CD14-positive monocyte (primary cell): ENCODE data around the gene FNDC10. TPM values are rescaled to one million over a fixed set of nuclear protein-coding genes. Genes with fewer than 3 reads are reported as not detected.
A peak's percentile ranks its signal among the peaks of the same experiment; 100 is the strongest.

ENCODE experiments used
- DNase-seq, 3 donors: peaks; one replicate each; pipeline ENCODE4 v3.0.0-alpha.2; 2011 to 2022
- H2AFZ ChIP-seq: 2 replicates; pipeline ENCODE4 v1.6.0; 2012; ENCODE audit warnings: mild to moderate bottlenecking, low read depth, low read length, inconsistent platforms; ENCODE audit not compliant: insufficient read depth, poor library complexity, severe bottlenecking
- H3K27ac ChIP-seq, 2 donors: 1 replicate in 1 of 2; 2 replicates in 1 of 2; pipeline ENCODE4 v1.5.1; 2012 to 2013; ENCODE audit warnings: low read length in 2 of 2, control low read depth in 1 of 2, inconsistent platforms in 1 of 2, low read depth in 1 of 2, mild to moderate bottlenecking in 1 of 2
- H3K27me3 ChIP-seq, 2 donors: one replicate each; pipeline versions ENCODE4 v1.6.0 to v1.6.1; 2011 to 2013; ENCODE audit warnings: low read length in 2 of 2; ENCODE audit not compliant: control insufficient read depth in 2 of 2, insufficient read depth in 2 of 2
- H3K36me3 ChIP-seq, 2 donors: replicated peaks in 1 of 2; 1 replicate in 1 of 2; 2 replicates in 1 of 2; pipeline versions ENCODE4 v1.5.1 to v1.6.1; 2012 to 2013; ENCODE audit warnings: low read length in 2 of 2, control low read depth in 1 of 2, inconsistent platforms in 1 of 2, mild to moderate bottlenecking in 1 of 2; ENCODE audit not compliant: insufficient read depth in 2 of 2, control insufficient read depth in 1 of 2
- H3K4me1 ChIP-seq, 2 donors: 1 replicate in 1 of 2; 2 replicates in 1 of 2; pipeline versions ENCODE4 v1.5.1 to v1.6.1; 2012 to 2013; ENCODE audit warnings: low read length in 2 of 2, control low read depth in 1 of 2, inconsistent platforms in 1 of 2, mild to moderate bottlenecking in 1 of 2, moderate library complexity in 1 of 2; ENCODE audit not compliant: insufficient read depth in 2 of 2, control insufficient read depth in 1 of 2
- H3K4me2 ChIP-seq: replicated peaks from 2 replicates; pipeline ENCODE3; 2012; ENCODE audit warnings: low read length, moderate library complexity, mild to moderate bottlenecking; ENCODE audit not compliant: poor library complexity, severe bottlenecking; ENCODE audit errors: extremely low read depth
- H3K4me3 ChIP-seq, 3 experiments: fragments of 200-600 bp in 1 of 3; sonication (generic) in 1 of 3; replicated peaks in 1 of 3; 1 replicate in 2 of 3; 2 replicates in 1 of 3; pipeline ENCODE4 v1.5.1; 2011 to 2013; ENCODE audit warnings: low read length in 3 of 3, mild to moderate bottlenecking in 3 of 3, control low read depth in 2 of 3, low read depth in 2 of 3, inconsistent platforms in 1 of 3, moderate library complexity in 1 of 3
- H3K79me2 ChIP-seq: 2 replicates; pipeline ENCODE4 v1.6.0; 2012; ENCODE audit warnings: mild to moderate bottlenecking, control low read depth, inconsistent platforms, low read length, moderate library complexity; ENCODE audit not compliant: insufficient read depth
- H3K9ac ChIP-seq: 2 replicates; pipeline ENCODE4 v1.6.0; 2017; ENCODE audit warnings: low read length, mild to moderate bottlenecking; ENCODE audit not compliant: insufficient read depth, poor library complexity, severe bottlenecking
- H3K9me3 ChIP-seq, 2 donors: replicated peaks in 1 of 2; 1 replicate in 1 of 2; 2 replicates in 1 of 2; pipeline versions ENCODE4 v1.5.1 to v1.6.1; 2012 to 2013; ENCODE audit warnings: low read length in 2 of 2, control low read depth in 1 of 2; ENCODE audit not compliant: control insufficient read depth in 1 of 2, insufficient read depth in 1 of 2
- H4K20me1 ChIP-seq: 2 replicates; pipeline ENCODE4 v1.6.0; 2012; ENCODE audit warnings: mild to moderate bottlenecking, low read length, control low read depth, moderate library complexity; ENCODE audit not compliant: insufficient read depth
- H3K27ac Mint-ChIP-seq, 7 donors: one replicate each; pipeline ENCODE4 v1.8.0; 2020; ENCODE audit warnings: mild to moderate bottlenecking in 7 of 7, mixed read lengths in 7 of 7, moderate library complexity in 6 of 7, inconsistent platforms in 2 of 7
- H3K27me3 Mint-ChIP-seq, 3 donors: one replicate each; pipeline ENCODE4 v1.8.0; 2021 to 2022; ENCODE audit warnings: low read depth in 3 of 3, mild to moderate bottlenecking in 3 of 3, mixed read lengths in 3 of 3, moderate library complexity in 3 of 3, inconsistent platforms in 1 of 3
- H3K36me3 Mint-ChIP-seq, 2 donors: one replicate each; pipeline ENCODE4 v1.8.0; 2020; ENCODE audit warnings: mixed read lengths in 2 of 2, inconsistent platforms in 1 of 2, mild to moderate bottlenecking in 1 of 2
- H3K4me1 Mint-ChIP-seq: one replicate; pipeline ENCODE4 v1.8.0; 2020; ENCODE audit warnings: mild to moderate bottlenecking, mixed read lengths
- H3K4me3 Mint-ChIP-seq, 2 donors: one replicate each; pipeline ENCODE4 v1.8.0; 2020; ENCODE audit warnings: mild to moderate bottlenecking in 2 of 2, mixed read lengths in 2 of 2, moderate library complexity in 1 of 2
- H3K9me3 Mint-ChIP-seq, 7 donors: one replicate each; pipeline ENCODE4 v1.8.0; 2020 to 2022; ENCODE audit warnings: mixed read lengths in 7 of 7, mild to moderate bottlenecking in 6 of 7, moderate library complexity in 6 of 7, inconsistent platforms in 2 of 7
- WGBS: methylation state at CpG from one replicate; pipeline ENCODE4 v1.1.5; 2013; ENCODE audit warnings: missing lambda C conversion rate; ENCODE audit not compliant: insufficient coverage; 5-methylcytosine and 5-hydroxymethylcytosine counted together
- intact Hi-C, 2 donors: fragments of 100-400 bp; cut with micrococcal nuclease; formaldehyde crosslinking; loops; one replicate each; pipeline versions ENCODE4 v1.15.0 to v1.15.1; 2023
- polyA plus RNA-seq, 3 donors: library from polyadenylated mRNA; depleted of rRNA in 1 of 3; unstranded in 2 of 3; stranded (reverse) in 1 of 3; fragments of 300-500 nt in 2 of 3; fragments of >200 nt in 1 of 3; fragmentation: Illumina TruSeq in 2 of 3; gene quantifications; 1 replicate in 2 of 3; 2 replicates in 1 of 3; pipeline ENCODE4 v1.2.3, GENCODE V29; 2012 to 2021
- TF ChIP-seq, protein P1 (sequence below): fragments of 200-600 bp; IDR thresholded peaks from one replicate; pipeline ENCODE4 v1.8.0; 2022; ENCODE audit warnings: antibody characterized with exemption, mild to moderate bottlenecking

The FNDC10 gene
- polyA plus RNA-seq, 3 donors, result 0.46 to 3.4 (median 1.5) TPM

DNA sequence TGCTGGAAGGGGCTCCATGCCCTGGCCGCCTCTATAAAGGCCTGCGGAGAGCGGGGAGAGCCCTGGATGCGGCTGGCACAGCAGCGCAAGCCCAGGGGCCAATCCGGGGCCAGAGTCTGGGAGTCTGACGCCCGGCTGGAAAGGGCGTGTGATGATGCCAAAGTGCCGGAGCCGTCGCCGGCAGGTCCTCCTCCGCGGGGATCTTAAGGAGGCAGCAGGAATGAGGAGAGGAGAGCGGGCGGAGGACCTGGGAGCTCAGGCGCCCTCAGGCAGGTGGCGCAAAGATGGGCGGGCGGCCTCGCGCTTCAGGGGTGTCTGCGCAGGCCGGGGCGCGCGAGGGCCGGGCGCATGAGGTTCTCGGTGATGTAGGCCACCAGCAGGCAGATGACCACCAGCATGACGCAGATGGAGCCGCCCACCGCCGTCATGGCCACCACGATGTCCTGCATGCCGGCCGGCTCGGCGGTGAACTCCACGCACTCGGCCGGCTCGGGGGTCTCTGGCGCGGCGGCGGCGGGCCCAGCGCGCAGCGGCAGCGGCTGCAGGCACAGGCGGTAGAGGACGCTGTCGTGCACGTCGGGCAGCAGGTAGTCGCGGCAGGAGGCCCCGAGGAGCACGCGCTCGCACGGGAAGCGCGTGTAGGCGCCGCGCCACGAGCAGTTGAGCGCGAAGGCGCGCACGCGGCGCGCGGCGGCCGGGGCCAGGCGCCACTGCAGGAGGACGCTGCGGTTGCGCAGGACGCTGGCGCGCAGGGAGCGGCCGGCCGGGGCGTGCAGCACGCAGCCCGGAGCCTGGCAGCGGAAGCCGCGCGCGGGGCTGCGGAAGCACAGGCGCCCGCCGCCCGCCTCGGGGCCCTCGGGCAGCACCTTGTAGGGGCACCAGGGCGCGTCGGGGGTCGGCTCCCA is 653 bp downstream of the FNDC10 start:
- Histone ChIP-seq H3K79me2 (no peaks in the 10 kb centered on the region), H3K27me3 (peaks cover 0 to 26% of the 10 kb centered on the region in 2 donors), H3K36me3 (no peaks in the 10 kb centered on the region), H3K9me3 (no peaks in the 10 kb centered on the region), H3K4me2 (peak overlapping the region; percentile 86), H3K27ac (no peak overlapping the region), H4K20me1 (no peaks in the 10 kb centered on the region), H2AFZ (peak overlapping the region; percentile 61), H3K4me1 (peaks cover 34 to 55% of the 10 kb centered on the region in 2 donors), H3K4me3 (peak overlapping the region in 1 of 3 experiments; percentile 65), H3K9ac (peak overlapping the region; percentile 36)
- 16% methylated on average over 110 of the region's 111 CpGs for WGBS
- Mint-ChIP-seq H3K4me1 (peaks cover 34% of the 10 kb centered on the region), H3K27ac (peak overlapping the region in 1 of 7 donors; percentile 72), H3K27me3 (peaks cover 7 to 17% (median 11%) of the 10 kb centered on the region in 3 donors), H3K36me3 (no peaks in the 10 kb centered on the region), H3K9me3 (peaks cover 0 to 2% (median 0%) of the 10 kb centered on the region in 7 donors), H3K4me3 (peak overlapping the region; percentile 71 to 82)
- TF ChIP-seq, protein P1, sequence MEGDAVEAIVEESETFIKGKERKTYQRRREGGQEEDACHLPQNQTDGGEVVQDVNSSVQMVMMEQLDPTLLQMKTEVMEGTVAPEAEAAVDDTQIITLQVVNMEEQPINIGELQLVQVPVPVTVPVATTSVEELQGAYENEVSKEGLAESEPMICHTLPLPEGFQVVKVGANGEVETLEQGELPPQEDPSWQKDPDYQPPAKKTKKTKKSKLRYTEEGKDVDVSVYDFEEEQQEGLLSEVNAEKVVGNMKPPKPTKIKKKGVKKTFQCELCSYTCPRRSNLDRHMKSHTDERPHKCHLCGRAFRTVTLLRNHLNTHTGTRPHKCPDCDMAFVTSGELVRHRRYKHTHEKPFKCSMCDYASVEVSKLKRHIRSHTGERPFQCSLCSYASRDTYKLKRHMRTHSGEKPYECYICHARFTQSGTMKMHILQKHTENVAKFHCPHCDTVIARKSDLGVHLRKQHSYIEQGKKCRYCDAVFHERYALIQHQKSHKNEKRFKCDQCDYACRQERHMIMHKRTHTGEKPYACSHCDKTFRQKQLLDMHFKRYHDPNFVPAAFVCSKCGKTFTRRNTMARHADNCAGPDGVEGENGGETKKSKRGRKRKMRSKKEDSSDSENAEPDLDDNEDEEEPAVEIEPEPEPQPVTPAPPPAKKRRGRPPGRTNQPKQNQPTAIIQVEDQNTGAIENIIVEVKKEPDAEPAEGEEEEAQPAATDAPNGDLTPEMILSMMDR, result peak; percentile 25
- intact Hi-C loops, result no loop called here
- DNase-seq, result peak; percentile 29 to 57 (median 51)

GRCh38 chr1:1598720-1599029 is 1.3 kb downstream of the FNDC10 start:
- TF ChIP-seq, protein P1, result no peak
- no peak overlapping the region for H3K4me3 ChIP-seq
- no peaks in the 10 kb centered on the region for H4K20me1 ChIP-seq
- no peak overlapping the region for H3K27ac ChIP-seq
- H2AFZ ChIP-seq, result no peak overlapping the region
- peak overlapping the region; percentile 71 to 82 for H3K4me3 Mint-ChIP-seq
- no peaks in the 10 kb centered on the region for H3K36me3 ChIP-seq
- H3K4me1 Mint-ChIP-seq, result peaks cover 34% of the 10 kb centered on the region
- DNase-seq, result no peak
- H3K27ac Mint-ChIP-seq, result no peak overlapping the region
- peaks cover 0 to 26% of the 10 kb centered on the region in 2 donors for H3K27me3 ChIP-seq
- no peaks in the 10 kb centered on the region for H3K79me2 ChIP-seq
- no peaks in the 10 kb centered on the region for H3K36me3 Mint-ChIP-seq
- H3K4me2 ChIP-seq, result no peak overlapping the region
- H3K27me3 Mint-ChIP-seq, result peaks cover 7 to 17% (median 11%) of the 10 kb centered on the region in 3 donors
- intact Hi-C loops, result no loop called here
- 98% methylated on average over 10 of the region's 13 CpGs for WGBS
- no peaks in the 10 kb centered on the region for H3K9me3 ChIP-seq
- H3K4me1 ChIP-seq, result peaks cover 34 to 55% of the 10 kb centered on the region in 2 donors
- no peak overlapping the region for H3K9ac ChIP-seq
- peaks cover 0 to 2% (median 0%) of the 10 kb centered on the region in 7 donors for H3K9me3 Mint-ChIP-seq
